Activated CD4-positive, CD25-positive, alpha-beta regulatory T cell treated with anti-CD3 and anti-CD28 coated beads, Interleukin-2, amount 50 U/mL, for 16 hours (primary cell): Measurements from ENCODE around the gene RGS6.

Experiments used
- DNase-seq: peaks from one replicate; pipeline ENCODE4 v3.0.0-alpha.2; 2020; ENCODE audit warnings: low read depth, low spot score

RGS6 gene

GRCh38 chr14:72402377-72402772, 470.1 kb downstream of the RGS6 start:
- DNase-seq = no peak

- no peak for DNase-seq
Observed at GRCh38 chr14:72404106-72404774, 472.0 kb downstream of the RGS6 start.

- no peak for DNase-seq
Observed at GRCh38 chr14:72404998-72405397, 472.8 kb downstream of the RGS6 start.

- DNase-seq = no peak
Observed at GRCh38 chr14:72408020-72408419, 475.8 kb downstream of the RGS6 start.

GRCh38 chr14:72409047-72409446, 476.8 kb downstream of the RGS6 start:
- no peak for DNase-seq

- no peak for DNase-seq
Observed at GRCh38 chr14:72416081-72416849, 484.0 kb downstream of the RGS6 start.

GRCh38 chr14:72416892-72417291, 484.7 kb downstream of the RGS6 start:
- DNase-seq = no peak

GRCh38 chr14:72418806-72419205, 486.6 kb downstream of the RGS6 start:
- DNase-seq = no peak

- DNase-seq = no peak
Observed at GRCh38 chr14:72419226-72419775, 487.1 kb downstream of the RGS6 start.

GRCh38 chr14:72420749-72421474, 488.7 kb downstream of the RGS6 start:
- DNase-seq = peak; percentile 43

- DNase-seq = no peak
Observed at GRCh38 chr14:72423957-72424356, 491.7 kb downstream of the RGS6 start.

GRCh38 chr14:72430457-72430856, 498.2 kb downstream of the RGS6 start:
- DNase-seq = no peak

- DNase-seq = no peak
Observed at GRCh38 chr14:72432748-72433147, 500.5 kb downstream of the RGS6 start.

- no peak for DNase-seq
Observed at GRCh38 chr14:72433511-72433910, 501.3 kb downstream of the RGS6 start.

GRCh38 chr14:72434856-72435255, 502.6 kb downstream of the RGS6 start:
- DNase-seq = no peak

GRCh38 chr14:72439707-72440106, 507.5 kb downstream of the RGS6 start:
- DNase-seq = no peak

GRCh38 chr14:72443256-72443655, 511.0 kb downstream of the RGS6 start:
- no peak for DNase-seq

- DNase-seq = no peak
Observed at GRCh38 chr14:72443991-72444441, 511.8 kb downstream of the RGS6 start.

- DNase-seq = no peak
Observed at GRCh38 chr14:72444701-72445100, 512.5 kb downstream of the RGS6 start.

GRCh38 chr14:72448212-72448611, 516.0 kb downstream of the RGS6 start:
- DNase-seq = no peak

- DNase-seq = no peak
Observed at GRCh38 chr14:72450473-72451044, 518.3 kb downstream of the RGS6 start.
